Left ventricle myocardium superior (tissue), 1 donor: Measurements from ENCODE around the gene RPS6KA2. TPM values are rescaled to one million over a fixed set of nuclear protein-coding genes. Genes with fewer than 3 reads are reported as not detected.

Source experiments
- ATAC-seq: fragments of 200-7000 bp; cut with Tn5 transposase; one replicate; pipeline ENCODE4 v1.9.1; 2020; ENCODE audit warnings: mild to moderate bottlenecking, moderate library complexity
- DNase-seq: peaks from one replicate; pipeline ENCODE4 v3.0.0-alpha.2; 2020
- intact Hi-C: fragments of 100-400 bp; cut with micrococcal nuclease; formaldehyde crosslinking; loops from one replicate; pipeline ENCODE4 v1.11.0; 2022
- total RNA-seq: library from RNA; stranded (reverse); fragmentation: NEBNext Ultra II Directional; extraction: Animal tissue kit (Norgen Biotek cat#: 25700); gene quantifications from one replicate; pipeline ENCODE4 v1.2.1, GENCODE V29; 2021
- donor health status: DM: no; HTN: yes; CAD: no; lungs with severe emphysema.

RPS6KA2 gene
- total RNA-seq, 1 donor from 2014 or later = 63.4 TPM

DNA sequence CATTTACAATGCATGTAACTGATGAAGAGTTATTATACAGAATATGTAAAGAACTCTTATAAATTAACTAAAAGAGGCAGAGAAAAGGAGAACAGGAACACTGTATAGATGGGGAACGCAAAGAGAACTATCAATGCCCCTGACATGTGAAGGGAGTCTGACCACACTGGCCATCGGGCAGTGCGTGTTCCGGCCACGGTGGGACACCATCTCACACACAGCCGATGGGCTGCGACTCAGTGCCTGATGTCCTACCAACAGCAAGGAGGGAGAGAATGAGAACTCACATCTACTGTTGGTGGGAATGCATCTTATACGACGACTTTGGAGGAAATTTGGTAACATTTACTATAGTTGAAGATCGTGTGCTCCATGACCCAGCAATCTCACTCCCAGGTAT is 25.1 kb downstream of the RPS6KA2 start:
- DNase-seq = no peak
- ATAC-seq = no peak
- intact Hi-C loops = no loop called here

DNA sequence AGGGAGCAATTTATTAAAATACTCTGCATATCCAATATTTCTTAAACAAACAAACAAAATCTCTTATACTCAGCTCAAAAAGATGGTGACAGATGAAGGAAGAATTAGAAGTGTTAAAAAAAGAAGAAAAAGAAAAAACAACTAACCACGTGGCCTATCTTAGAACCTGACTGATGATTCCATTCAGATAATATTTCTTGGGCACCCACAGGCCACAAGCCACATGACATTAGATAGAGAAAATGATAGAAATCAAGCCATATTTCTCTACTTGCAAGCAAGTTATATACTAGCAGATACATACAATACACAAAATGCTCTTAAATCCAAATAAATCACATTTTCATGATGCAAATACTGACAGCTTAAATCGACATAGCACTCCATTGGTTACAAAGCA is 26.1 kb downstream of the RPS6KA2 start:
- no peak for DNase-seq
- no peak for ATAC-seq
- intact Hi-C loops = no loop called here

DNA sequence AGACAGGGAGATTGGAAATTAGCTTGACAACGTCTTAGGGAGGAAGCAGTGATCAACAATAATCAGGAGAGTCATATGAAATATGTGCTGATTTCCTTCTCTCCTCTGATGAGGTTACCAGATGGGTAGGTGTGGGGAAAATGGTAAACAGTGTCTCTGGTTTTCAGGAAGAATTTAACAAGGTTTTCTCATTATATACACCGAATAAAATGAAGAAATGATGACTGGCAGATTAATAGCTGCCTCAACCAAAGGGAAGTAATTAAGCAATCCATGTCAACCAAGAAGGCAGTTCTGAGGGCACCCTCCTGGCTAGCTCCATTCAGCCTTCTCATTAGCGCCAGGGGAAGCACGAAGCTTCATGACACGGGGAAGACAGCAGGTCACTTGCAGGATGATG is 27.8 kb downstream of the RPS6KA2 start:
- ATAC-seq = peak; percentile 15
- intact Hi-C loops = no loop called here

DNA sequence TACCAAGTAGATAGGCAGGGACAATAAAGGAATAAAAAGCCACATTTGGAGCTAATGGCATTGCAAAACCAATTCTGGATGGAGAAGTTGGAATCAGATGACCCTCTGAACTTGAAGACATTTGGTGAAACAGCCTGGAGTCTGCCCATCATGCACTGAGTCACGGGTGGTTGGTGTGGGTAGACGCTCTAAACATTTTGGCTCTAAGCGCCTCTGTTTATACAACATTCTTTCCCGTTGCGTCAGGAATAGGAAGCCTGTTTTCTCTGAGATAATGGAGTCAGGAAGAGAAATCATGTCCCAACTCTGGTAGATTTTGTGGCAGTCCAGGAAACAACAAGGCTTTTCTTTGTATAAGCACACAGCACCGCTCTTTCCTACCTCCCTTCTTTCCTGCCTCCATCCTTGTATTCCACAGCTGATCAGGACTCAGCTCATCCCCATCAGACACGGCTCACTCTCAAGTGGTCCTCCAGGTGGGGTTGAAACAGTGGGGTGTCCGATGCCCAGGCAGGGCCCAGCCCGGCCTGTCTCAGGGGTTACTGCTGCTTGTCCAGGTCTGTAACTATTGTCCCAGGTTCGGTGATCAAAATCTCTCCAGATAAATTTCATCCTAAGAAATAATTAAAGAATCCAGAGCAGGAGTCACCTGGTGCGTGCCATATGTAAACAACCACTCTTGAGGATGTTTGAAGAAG is 28.5 kb downstream of the RPS6KA2 start:
- DNase-seq (no peak), ATAC-seq (peak; percentile 87)
- intact Hi-C loops = no loop called here

More for the DNA sequence above, 27.8 kb downstream of the RPS6KA2 start:
- no peak for DNase-seq

DNA sequence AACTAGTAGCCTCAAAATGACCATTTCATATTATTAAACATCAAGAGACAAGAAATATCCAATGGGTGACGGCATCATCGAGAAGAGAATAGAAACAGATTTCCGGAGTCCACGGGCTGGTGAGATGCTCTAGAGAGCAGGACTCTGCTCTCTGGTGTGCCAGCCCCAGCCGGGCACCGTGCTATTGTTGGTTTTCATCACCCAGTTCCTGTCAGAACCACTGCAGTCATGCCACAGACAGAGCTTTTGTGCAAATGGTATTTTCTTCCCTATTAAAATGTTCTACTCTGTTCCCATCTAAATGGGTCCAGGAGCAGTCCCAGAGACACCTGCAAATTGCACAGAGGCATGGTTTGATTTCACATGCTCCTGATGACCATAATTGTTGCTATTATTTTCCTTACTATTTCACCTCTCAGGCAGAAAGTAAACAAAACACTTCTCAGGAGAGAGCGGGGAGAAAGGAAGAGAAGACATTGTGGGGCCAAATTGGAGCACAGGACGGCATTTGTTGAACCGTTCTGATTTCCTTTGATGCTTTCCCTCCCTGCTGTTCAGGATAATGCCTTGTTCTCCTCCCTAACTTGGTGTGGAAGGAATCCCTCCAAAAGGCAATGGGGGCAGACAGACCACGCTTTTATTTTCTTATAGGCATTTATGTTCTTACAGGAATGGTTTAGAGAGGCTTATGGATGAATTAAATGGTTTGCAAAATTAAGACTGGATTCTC is 29.2 kb downstream of the RPS6KA2 start:
- intact Hi-C loops = no loop called here
- ATAC-seq (no peak), DNase-seq (no peak)

DNA sequence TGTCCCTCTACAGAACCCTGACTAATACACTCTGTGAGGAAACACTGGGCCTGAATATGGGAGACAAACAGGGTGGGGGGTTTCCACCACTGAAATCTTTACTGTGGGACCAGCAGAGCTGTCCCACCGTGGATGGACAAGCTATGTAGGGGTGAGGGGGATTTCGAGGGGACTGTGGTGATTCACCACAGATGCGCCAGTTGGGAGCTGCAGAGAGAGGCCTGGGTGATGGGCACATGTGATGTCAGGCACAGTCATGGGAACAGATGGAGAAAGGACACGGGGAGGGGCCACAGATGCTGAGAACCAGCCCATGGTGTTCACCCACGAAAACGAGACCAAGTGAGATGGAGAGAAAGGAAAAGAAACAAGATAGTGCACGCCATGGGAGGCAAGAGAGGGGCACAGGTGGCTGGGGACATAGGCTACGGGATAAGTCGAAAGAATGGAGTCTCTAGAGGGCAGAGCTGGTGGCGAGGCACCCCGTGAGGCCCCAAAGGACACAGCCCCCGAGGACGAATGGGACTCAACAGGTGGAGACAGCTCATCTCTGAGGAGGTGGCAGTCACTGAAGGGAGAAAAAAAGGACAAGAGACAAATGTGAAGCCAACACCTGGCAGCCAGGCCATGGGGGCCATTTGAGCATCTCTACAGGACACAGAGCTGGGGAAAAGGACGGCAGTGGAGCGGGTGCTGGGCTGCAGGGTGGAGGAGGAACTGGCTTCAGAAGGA is 30.1 kb downstream of the RPS6KA2 start:
- ATAC-seq (no peak), DNase-seq (no peak)
- intact Hi-C loops = no loop called here

DNA sequence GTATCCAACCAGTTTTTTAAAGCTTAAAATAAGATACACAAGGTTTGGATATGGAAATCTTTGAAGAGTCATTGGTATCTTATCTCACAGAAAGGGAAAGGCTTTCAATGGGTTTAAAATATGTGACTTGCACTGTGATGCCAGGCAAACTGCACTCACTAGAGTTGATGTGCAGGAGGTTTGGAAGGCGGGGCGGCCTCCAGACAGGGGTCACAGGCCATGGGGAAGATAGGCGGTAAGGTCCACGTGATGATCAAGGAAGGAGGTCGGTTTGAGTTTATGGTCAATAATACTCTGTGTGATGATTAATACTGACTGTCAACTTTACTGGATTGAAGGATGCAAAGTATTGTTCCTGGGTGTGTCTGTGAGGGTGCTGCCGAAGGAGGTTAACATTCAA is 31.1 kb downstream of the RPS6KA2 start:
- intact Hi-C loops = no loop called here
- ATAC-seq (no peak), DNase-seq (no peak)

DNA sequence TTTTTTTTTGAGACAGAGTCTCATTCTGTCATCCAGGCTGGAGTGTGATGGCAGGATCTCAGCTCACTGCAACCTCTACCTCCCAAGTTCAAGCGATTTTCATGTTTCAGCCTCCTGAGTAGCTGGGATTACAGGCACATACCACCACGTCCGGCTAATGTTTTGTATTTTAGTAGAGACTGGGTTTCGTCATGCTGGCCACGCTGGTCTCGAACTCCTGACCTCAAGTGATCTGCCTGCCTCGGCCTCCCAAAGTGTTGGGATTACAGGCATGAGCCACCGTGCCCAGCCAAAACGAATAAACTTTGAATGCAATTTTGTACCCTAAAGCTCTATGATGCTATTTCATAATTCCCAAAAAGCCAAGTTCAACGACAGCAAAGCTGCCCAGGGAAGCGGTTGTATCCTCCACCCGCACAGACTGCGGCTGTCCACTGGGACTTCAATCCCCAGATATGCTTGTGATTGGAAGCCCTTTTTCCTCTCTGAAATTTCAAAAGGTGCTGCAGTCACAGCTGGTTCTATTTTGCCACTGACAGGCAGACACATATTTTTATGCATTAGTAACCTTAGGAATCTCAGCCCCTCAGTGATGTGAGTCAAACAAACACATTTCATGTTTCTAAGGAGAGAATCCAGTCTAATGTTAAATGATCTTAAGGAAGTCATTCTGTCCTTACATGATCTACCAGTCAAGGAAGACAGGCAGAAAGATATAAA is 31.8 kb downstream of the RPS6KA2 start:
- ATAC-seq = peak; percentile 16

DNA sequence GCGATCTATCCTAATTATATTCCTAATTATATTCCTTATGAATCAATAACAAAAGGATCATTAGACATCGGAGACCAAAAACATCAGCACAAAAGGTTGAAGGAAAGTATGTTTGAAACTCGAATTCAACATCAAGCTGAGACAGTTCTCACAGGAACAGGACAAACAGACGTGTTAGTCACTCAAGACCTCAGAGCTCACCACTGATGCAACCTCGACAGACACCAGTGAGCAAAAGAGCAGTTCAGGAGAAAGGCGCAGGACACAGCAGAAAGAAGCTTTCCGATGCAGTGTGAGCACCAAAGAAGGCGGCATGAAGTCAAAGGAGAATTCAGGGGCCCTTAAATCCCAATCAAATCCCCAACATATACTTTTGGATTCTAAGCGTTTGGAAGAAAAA is 34.2 kb downstream of the RPS6KA2 start:
- no peak for ATAC-seq
- no peak for DNase-seq
- intact Hi-C loops = no loop called here

More for the DNA sequence above, 31.8 kb downstream of the RPS6KA2 start:
- no peak for DNase-seq
- intact Hi-C loops = no loop called here

DNA sequence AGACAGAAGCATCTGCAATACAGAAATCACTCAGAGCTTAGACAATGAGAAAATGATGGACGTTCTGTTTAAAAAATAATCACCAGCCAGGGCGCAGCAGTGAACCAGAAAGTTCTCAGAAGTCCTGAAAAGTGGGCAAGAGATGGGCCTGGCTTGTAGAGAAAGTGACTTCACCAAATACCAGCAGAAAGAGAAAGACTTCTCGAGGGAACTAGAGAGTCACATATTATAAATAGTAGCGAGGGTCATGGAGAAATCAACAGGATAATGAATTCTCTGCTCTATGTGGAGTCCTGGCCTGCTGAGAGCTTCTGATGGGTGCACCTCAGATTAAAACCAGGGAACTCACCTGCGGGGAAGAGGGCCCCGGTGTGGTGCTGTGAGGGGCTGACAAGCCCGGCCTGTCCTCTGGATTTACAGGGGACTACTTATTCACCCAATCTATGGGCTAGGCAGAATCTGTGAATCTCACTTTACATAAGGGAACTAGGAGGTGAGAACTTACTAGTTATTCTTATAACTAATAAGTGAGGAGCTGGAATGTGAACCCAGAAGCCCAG is 35.0 kb downstream of the RPS6KA2 start:
- ATAC-seq (no peak), DNase-seq (no peak)
- intact Hi-C loops = no loop called here

DNA sequence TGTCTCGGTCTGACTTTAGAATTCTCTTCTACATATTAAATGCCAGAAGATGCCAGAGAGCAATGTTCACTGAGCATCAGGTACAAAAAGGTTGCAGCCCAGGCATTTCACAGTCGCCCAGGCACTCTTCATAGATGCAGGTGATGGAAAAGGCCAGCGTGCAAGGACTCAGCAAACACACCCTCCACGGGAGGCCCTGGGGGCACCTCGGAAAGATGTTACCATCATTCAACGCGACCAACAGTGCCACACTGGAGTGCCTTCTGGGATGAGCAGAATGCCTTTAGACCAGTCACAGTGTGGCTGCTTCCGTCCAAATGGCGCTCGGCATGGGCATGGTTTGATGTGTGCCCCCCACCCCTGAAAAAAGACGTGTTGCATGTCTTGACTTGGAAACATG is 36.0 kb downstream of the RPS6KA2 start:
- intact Hi-C loops = no loop called here
- ATAC-seq (no peak), DNase-seq (no peak)

DNA sequence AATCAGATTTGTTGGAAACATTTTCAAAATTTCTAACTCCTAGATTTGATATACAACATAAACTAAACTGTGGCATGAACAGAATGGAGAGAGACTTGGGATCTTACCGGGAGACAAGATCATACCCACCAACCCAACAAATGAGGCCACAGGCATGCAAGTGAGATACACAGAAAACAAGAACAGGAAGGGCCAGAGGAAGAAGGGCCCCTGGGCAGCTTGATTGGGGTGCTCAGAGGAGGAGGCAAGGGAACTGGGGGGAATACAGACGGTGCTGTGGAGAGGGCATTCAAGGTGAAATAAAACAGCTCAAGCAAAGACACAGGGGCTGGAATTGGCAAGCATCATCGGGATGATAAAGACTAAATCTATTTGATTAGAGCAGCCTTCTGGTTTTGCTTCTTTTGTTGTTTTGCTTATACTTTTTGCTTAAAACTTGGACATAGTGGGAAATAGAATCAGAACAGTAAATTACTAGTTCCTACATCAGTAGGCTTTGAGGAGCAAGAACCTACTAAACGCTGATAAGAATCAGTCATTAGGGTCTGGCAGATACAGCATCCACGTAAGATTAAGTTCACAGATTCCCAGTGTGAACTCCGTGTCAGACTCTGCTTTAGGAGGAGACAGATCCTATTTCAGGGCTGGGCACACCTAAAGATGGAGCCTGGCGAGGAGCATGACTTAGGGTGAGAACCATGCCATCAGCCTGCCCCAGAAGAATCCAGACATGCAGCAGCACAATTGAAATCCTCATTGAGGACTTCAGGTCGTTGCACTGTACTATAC is 37.1 kb downstream of the RPS6KA2 start:
- ATAC-seq (no peak), DNase-seq (no peak)
- intact Hi-C loops = no loop called here

DNA sequence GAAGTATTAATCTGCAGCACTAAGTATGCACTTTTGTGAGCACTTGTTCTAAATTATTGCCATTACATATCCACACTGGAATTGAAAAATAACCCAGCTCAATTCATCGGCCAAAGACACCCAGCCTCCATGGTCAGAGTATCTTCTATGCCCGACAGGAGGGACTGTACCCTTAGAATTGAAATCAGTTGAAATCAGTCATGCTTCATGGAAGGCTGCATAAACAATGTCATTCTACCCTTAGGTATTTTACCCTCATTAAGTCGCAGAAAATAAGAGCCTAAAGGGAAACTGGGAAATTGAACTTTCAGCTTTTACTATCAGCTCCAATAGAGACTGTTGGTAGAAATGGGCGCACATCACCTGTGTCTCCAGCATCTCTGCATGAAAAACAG is 37.7 kb downstream of the RPS6KA2 start:
- DNase-seq (no peak), ATAC-seq (no peak)
- intact Hi-C loops = no loop called here

DNA sequence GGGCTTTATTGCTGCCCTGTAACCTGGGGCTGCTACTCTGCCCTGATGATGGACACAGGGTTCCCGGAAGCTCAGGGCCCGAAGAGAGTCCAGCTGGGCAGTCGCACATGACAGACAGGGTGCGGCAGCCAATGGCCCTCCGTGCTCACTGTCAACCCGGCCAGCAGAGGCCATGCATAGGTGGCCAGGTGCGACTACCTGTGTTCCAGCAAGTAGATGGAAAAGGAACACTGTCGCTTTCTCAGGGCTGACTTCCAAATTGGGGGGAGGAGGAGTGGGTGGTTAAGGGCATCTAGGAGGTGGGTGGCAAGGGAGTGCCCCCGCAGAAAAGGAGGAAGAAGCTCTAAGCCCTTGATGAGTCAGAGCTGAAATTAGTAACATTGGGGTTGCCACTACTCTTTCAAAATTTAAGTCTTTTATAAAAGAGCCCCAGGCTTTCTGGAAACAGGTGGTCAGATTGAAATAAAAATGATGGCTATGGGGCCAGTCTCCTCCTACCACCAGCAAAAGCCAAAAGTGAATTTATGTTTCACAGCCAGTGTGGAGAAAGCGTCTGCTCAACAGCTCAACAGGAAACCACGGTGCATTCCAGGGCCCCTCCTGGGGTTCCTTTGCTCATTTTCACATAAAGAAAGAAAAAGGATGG is 38.2 kb downstream of the RPS6KA2 start:
- ATAC-seq (peak; percentile 38), DNase-seq (no peak)
- intact Hi-C loops = no loop called here

DNA sequence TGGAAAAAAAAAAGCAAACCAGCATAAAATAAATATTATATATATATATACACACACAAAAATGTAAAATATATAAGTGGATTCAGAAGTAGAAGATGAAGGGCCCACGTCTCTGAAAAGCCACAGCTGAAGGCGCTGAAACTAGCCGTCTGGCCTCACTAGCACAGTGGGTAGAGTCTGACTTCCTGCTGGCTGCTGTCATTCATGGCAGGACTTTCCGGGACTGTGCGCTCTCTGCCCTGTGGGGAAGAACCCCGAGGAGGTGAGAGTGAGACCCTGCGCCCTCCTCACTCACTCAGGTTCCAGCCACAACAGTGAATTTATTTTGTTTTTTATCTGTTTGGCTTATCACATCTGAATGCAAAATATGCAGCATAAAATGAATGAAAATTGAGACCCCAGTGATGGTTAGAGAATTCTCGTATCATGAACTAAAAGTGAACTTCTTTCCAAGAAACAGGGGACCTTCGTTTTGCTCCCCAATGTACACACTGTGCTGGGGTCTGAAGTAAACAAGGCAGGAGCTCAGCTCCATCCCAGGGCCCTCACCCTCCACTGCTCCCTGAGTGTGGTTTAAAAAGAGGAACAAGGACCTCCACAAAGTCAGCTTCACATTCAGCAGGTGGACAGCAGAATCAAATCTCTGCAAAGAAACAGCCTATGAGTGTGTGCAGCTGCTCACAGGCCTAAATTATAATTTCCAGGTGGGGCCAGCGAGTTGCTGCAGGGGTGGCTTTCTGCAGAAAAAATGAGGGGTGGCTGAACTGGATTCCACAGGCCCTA is 39.2 kb downstream of the RPS6KA2 start:
- intact Hi-C loops = no loop called here
- peak; percentile 19 for ATAC-seq
- DNase-seq = no peak

DNA sequence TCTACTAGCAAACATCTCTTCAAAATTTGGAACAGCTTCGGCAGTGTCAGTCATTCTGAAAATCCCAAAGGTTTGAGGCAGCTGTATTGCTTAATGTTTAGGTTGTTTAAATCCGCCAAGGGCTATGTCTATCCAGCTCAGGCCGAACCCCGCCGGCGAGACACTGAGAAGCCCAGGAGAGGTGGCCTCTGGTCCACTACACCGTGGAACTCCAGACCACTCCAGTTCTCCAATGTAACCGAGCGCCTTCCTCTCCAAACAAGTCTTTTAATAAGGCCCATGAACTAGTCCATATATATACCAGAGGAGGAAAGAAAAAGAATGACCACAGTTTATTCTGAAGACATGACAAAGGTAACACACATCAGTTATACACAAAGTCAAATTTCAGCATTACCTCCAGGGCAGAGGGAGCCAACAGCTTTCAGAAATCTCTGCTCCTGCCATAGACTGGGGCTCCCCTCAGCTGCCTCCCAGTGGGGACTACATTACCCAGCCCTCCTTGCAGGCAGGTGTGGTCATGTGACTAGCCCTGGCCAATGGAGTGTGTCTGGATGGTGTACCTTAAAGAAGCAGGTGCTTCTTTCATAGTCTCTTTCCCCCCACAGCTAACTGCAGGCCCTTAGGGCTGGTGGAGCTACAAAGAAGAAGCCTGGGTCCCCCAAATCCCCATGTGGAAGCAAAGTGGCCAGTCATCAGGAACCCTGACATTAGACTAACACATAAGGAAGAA is 40.5 kb downstream of the RPS6KA2 start, which contains the start of gene RAMACL:
TSS of gene RAMACL (minus strand) at position 255 of the 733 bp plus-strand sequence. CDS start at position 54, 201 bp downstream.
- DNase-seq (no peak), ATAC-seq (peak; percentile 41)
- intact Hi-C loops = no loop called here
